NCI-H526 (cell line): ENCODE results near the gene SLC12A9.

ENCODE experiments used
- DNase-seq, 2 experiments: peaks; one replicate each; lab custom pipeline; 2025; lab: John Stamatoyannopoulos, UW

SLC12A9 gene

DNA sequence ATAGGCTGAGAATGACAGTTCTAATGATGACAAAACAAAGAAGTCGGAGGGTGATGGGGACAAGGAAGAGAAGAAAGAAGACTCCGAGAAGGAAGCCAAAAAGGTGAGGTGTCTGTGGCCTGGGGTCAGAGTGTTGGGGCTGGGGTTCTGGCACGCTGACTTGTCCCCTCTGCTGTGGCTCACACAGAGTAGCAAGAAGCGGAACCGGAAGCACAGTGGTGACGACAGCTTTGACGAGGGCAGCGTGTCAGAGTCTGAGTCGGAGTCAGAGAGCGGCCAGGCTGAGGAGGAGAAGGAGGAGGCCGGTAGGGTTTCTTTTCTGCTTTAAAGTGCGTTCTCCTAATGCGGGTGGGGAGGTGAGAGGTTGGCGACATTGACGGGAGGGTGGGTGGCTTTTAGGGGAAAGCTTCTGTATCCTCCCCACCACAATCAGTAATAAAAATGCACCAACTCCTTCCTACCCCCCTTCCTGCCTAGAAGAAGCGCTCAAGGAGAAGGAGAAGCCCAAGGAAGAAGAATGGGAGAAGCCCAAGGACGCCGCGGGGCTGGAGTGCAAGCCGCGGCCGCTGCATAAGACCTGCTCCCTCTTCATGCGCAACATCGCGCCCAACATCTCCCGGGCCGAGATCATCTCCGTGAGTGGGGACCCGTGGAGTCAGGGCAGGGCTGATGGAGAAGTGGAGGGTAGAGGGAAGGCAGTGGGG, 32.4 kb downstream of the SLC12A9 start:
- no peak for DNase-seq

DNA sequence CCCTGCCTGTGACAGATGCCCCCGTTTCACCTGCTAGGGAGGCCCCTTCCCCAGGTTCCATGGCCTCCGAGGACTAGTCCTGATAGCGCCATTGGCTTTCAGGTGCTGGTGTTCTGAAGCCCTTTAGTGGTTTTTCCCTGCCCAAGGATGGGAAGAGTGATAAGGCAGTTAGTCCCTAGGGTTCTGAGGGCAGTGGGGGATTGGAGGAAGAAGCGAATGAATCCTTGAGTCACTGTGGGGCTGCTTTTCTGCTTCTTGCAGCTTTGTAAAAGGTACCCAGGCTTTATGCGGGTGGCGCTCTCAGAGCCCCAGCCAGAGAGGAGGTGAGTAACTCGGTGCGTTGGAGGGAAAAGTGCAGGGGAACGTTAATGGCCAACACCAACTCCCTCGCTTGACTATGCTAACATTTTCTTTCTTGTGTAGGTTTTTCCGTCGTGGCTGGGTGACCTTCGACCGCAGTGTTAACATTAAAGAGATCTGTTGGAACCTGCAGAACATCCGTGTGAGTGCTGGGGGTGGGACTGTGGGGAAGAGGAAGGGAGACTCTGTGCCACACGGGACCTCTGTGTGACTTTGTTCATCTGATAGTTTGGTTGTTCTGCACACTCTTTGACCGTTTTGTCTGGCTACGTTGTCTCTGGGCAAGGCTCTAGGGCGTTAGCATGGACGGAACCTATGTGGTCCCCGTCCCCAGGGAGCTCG, 33.1 kb downstream of the SLC12A9 start:
- no peak for DNase-seq

DNA sequence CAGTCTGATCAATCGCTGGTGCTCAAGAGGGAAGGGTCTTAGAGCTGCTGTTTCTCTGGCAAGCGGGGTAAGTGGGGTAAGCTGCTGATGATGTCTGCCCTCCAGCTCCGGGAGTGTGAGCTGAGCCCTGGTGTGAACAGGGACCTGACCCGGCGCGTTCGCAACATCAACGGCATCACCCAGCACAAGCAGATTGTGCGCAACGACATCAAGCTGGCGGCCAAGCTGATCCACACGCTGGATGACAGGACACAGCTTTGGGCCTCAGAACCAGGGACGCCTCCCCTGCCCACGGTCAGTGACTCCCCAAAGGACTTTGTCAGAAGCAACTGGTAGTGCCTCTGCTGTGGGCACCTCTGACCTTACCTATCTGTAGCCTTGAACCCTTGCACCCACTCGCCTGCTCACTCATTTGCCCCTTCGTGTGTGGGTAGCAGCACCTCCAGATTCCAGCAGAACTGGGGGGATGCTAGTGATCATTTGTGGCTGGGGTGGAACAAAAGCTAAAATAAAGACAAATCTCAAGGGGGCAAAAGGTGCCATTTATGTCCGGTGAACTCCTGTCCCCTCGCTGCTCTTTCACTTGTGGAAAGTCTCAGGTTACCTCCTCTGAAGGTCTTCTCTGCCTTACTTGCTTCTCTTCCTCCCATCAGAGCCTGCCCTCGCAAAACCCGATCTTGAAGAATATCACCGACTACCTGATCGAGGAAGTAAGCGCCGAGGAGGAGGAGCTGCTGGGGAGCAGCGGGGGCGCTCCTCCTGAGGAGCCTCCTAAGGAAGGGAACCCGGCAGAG, 33.8 kb downstream of the SLC12A9 start:
- no peak for DNase-seq

DNA sequence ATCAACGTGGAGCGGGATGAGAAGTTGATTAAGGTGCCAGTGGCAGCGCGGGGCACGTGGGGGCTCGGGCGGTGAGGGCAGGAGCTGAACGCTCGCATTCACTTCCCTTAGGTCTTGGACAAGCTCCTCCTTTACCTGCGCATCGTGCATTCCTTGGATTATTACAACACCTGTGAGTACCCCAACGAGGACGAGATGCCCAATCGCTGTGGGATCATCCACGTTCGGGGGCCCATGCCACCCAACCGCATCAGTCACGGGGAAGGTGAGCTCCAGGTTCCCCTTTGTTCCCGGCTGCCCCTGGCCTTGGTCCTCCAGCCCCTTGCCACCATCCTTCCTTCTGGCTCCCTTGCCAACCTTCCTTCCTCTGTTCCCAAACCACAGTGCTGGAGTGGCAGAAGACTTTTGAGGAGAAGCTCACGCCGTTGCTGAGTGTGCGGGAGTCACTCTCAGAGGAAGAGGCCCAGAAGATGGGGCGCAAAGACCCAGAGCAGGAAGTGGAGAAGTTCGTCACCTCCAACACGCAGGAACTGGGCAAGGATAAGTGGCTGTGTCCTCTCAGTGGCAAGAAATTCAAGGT, 34.5 kb downstream of the SLC12A9 start:
- no peak for DNase-seq

DNA sequence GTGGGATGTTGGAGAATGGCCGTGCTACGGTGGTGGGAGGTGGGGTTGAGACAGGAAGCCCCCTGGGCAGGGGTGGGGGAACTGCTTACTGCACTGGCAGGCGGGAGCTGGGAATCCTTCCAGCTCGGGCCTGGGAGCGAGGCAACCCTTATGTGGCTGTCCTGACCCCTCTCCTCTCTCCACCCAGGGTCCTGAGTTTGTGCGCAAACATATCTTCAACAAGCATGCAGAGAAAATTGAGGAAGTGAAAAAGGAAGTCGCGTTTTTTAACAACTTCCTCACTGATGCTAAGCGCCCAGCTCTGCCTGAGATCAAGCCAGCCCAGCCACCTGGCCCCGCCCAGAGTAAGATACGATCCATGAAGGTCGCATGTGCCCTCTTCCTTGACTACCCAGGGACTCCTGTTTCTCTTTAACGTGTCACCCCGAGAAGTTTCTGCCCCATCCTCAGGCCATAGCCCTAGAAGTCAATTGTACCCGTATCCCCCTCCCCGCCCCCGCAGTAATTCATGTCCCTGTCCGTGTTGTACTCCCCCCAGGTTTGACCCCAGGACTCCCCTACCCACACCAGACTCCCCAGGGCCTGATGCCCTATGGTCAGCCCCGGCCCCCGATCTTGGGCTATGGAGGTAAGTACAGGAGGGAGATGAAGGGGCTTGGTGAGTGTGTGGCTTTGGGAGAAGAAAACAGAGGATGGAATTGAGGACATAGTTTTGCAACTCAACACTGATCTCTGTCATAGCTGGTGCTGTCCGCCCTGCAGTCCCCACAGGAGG, 35.2 kb downstream of the SLC12A9 start:
- DNase-seq = no peak

DNA sequence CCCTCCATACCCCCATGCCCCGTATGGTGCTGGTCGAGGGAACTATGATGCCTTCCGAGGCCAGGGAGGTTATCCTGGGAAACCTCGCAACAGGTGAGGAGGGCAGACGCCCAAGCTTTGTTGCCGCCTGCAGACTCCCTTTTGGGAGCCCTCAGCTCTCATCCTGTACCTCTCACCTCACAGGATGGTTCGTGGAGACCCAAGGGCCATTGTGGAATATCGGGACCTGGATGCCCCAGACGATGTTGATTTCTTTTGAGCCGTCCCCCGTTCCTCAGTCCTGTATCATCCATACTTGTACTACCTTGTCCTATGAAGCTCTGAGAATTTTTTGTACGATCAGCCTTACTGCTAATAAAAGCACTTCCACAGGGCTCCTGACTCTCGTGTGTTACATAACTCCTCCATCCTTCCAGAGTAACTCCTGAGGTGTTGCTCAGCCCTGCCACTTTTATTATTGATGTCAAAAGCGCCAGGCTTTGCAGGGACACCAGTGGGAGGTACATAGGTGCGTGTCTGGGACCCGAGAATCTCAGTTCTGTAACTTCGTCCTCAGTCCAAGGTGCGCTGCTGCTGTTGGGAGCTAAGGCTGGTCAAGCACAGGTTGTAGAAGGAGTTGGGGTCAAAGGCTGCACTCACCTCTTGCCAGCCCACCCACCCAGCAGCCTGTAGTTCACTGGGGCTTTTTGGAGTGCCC, 35.9 kb downstream of the SLC12A9 start:
- DNase-seq = no peak

DNA sequence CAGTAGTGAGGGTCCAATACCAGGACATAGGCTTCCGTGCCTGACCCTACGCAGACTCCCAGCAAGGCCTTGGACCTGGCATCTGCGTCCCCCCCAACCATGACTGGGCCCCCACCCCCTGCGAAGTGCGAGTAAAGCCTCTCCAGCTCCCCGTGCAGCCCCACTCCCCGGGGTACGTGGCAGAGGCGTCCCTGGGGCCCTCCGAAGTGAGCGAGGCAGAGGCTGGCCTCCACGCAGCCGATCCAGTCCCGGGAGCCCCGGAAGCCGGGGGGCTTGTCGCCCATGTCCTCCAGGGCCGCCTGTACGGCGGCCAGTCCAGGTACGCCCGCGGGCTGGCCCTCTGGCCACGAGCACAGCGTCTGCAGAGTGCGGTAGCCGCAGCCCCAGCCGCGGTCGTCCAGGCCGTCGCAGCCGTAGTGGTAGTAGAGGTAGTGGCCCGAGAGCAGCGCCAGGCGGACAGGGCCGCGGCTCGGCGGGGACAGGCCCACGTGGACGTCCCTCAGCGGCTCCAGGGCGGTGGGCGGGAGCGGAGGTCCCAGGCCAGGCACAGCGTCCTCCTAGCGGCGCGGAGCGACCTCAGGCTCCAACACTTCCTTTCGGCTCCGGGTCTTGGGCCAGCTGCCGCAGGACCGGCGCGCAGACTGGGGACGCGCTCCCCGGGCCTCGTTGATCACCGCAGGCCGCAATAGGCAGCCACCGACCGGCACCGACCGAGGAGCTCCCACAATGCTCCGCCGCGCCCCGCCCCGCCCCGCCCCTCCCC, 36.7 kb downstream of the SLC12A9 start, which contains the start of gene UFSP1:
TSS of gene UFSP1 (minus strand) at position 728 of the 763 bp plus-strand sequence. CDS start at position 284, 444 bp downstream.
- DNase-seq = peak; percentile 76 to 82

DNA sequence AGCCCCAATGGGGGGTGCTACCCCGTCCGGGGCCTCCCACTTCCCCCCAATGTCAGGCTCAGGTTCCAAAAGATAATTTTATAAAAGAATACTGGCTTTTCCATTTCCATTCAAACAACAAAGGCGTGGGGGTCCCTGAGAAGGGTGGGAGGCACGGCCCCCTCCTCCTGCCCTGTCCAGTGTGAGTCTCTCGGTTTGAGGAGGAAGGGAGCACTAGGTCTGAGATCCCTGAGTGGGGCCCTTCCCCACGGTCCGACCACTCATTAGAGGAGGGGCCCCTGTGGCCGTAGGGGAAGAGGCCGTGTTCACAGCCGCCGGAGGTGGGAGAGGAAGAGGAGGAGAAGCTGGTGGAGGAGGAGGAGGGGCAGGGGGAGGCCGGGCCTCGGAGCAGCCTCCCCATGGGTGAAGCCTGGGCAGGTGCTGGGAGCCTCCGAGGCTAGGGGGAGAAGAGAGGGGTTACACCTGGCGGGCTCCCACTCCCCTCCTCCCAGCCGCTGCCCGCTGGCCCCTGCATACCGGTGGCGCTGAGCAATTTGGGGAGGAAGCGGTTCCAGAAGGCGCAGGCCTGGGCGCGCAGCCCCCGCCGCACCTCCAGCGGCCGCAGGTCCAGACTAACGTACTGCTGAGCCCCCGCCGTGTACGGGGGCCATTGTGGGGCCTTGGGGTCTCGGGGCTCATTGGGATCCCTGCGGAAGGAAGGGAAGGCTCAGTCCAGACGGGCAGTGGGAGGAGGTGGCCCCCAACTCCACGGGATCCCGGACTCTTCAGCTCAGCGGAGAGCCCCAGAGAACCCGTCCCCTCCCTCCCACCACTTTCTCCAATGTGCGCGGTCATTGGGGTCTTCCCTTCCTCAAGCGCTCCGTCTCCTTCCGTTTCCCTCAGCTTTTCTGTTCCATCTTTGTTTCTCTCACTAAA, 38.4 kb downstream of the SLC12A9 start:
- no peak for DNase-seq

DNA sequence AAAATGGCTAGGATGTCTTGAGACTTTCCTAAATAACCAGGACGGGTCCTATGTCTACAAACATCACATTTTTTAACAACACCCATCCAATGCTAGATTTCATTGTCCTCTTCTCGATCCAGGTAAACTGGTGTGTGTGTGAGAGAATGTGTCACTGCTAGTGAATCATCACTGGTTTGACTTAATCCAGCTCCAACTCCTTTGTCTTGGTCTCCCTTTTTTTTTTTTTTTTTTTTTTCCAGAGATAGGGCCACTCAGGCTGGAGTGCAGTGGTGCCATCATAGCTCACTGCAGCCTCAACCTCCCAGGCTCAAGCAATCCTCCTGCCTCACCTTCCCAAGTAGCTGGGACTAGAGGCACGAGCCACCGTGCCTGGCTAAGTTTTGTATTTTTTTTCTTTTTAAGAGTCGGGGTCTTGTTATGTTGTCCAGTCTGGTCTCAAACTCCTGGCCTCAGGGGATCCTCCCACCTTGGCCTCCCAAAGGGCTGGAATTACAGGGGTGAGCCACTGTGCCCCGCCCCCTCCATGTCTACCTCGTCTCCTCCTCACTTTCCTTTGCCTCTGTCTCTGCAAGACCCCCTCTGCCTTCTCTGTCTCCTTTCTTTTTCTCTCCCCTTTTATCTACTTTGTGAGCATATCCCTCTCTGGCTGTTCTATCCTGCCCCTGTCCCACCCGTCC, 39.2 kb downstream of the SLC12A9 start:
- no peak for DNase-seq

DNA sequence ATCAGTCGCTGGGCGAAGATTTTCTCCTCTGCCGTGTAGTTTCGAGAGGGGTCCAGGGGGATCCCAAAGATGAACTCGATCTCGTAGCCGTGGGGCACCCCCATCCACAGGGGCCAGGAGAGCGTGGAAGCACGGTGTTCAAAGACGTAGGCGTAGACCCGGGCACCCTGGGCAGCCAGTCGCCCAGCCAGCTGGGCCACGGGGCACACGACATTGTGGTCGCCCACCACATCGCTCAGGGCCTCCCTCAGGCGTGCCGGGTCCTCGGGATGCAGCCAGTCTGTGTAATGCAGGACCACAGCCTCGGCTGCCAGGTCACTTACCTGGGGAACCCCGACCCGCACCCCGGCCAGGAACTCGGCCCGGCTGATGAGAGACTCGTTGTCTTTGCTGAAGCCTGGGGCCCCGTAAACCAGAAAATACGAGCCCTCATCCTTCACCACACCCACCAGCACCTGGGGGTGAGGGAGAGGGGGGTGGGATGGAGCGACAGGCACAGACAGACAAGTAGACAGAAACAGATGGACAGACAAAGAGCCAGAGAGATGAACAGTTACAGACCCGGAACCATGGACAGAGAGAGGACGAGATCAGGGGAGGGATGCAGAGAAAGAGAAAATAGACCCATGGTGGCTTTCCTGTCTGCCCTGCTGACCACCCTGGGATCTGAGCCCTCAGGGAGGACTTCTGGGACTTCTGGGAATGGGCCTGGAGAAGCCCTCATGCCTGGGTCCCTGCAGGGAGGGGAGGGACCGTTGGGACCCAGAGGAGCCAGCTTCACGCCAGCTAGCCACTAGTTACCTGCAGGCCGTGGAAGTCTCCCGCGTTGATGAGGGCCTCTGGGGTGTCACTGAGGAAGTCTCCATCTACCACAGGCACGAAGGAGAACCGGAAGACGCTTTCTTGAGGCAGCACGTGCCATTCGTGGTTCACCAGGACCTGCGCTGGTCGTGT, 40.1 kb downstream of the SLC12A9 start:
- DNase-seq = no peak

DNA sequence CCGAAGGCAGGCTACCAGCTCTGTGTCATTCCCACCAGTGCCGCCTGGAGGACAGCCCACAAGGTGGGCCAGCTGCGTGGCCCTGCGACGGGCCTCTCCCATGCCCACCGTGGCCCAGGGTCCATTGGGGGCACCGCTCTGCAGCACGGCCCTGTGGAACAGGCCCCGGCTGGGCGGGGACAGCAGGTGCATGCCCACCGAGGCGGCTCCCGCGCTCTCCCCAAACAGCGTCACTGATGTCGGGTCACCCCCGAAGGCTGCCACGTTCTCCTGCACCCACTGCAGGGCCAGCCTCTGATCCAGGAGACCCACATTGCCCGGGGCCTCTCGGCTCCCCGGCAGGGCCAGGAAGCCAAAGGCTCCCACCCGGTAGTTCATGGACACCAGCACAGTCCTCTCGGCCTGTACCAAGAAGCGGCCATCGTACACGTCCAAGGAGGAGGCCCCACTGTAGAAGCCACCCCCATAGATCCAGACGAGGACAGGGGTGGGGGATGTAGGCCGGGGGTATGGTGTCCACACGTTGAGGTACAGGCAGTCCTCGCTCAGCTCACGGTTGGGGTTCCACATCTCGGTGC, 40.9 kb downstream of the SLC12A9 start:
- DNase-seq = no peak

DNA sequence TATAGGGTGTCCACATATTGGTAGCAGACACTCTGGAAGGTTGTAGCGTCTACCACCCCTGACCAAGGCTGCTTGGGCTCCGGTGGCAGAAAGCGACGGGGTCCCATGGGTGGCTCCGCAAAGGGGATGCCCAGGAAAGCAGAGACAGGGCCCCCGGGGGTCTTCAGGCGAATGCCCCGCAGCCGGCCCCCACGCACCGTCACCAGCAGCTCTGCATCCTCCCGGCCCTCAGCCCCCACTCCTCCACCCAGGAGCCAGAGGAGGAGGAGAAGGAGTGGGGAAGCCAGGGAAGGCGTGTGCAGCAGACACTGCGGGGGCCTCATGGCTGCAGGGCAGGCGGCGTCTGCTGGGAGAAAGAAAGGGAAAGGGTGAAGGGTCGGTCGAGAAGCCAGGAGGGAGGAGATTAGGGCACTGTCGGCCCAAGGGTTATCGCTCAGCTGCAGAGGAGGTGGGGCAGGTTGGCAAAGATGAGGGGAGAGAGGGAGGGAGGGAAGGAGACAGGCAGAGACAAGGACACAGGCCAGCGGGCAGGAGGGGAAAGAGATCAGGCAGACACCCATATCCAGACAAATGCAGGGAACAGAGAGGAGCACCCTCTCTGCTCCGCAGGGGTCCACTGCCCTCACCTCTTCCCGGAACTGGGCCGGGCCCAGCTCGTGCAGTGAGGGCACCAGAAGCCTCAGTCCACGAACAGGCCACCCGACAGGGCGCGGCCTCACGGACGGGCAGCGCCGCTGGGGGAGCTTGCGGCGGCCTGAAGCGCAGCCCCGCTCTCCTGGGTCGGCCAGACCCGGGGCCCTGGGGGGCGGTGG, 41.6 kb downstream of the SLC12A9 start:
- no peak for DNase-seq

DNA sequence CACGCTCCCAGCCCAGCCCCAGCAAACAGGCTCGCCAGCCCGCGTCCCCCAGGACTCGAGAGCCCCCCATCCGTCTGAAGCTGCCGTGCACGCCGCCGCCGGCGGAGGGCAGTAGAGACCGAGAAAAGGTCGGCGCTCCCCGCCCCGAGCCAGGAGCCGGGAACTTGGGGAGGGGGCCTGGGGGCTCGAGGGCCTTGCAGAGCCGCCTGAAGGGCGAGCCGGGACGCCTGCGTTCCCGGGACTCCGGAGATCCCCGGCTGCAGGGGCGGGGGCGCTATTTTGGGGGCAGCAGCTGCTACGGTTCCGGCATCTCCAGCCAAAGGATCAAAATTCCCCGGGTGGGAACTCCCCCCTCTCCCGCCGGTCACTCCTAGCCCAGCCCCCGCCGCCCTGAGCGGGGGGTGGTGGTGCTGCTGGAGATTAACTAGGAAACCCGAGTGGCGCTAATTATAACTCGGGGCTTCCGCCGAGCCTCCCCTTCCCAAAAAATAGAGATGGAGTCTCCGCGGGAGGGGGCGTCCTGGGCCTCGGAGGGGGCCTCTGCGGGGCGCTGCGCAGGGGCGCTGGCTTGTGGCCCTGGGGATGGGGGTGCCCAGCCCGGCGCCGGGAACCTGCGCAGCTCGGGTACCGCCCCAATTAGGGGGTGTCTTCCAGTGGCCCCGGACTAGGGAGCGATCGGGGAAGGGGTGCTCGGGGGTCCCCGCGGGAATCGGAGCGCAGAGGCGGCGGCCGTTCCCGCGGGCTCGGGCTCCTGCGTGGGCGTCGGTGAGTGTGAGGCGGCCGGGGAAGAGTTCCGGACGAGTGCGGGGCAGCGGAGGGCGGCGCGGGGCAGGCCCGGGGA, 42.6 kb downstream of the SLC12A9 start:
- peak; percentile 31 to 68 for DNase-seq

DNA sequence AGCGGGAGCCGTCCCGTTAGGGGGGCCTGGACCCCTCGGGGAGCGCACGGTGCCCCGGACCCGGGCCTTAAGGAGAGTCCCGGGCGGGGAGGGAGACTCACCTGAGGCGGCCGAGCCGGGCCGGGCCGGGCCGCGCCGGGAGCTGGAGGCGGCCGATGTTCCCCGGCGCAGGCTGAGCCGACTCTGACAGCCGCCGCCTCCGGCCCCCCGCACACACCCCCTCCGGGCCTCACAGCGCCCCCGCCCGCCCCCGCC, 43.1 kb downstream of the SLC12A9 start, which contains the start of gene ACHE:
TSS of gene ACHE (minus strand) at position 188 of the 255 bp plus-strand sequence. CDS start 1,656 bp downstream, outside the sequence.
- DNase-seq = peak in 1 of 2 experiments; percentile 69
